Brain pericyte (primary cell): ENCODE data around the gene SLC25A20.
"Not testable (repeated sequence)": the region's sequence is repeated elsewhere in the genome, so short reads cannot be mapped to it uniquely, and the experiment has no call there.

ENCODE experiments used
- DNase-seq: peaks from one replicate; pipeline ENCODE4 v3.0.0-alpha.2; 2012; ENCODE audit warnings: low read depth, low spot score

The SLC25A20 gene

GRCh38 chr3:48898383-48899234 lies at the start of gene SLC25A20:
Gene SLC25A20, minus strand, starts transcription at chr3:48898882. Its CDS starts 88 bp downstream, at chr3:48898794.
- no peak for DNase-seq

- no peak for DNase-seq
These were observed 47.3 kb upstream of the SLC25A20 start for GRCh38 chr3:48945891-48946549.

GRCh38 chr3:48945432-48945831 lies 46.8 kb upstream of the SLC25A20 start:
- no peak for DNase-seq

- no peak for DNase-seq
These were observed 40.0 kb upstream of the SLC25A20 start for GRCh38 chr3:48938689-48939088.

GRCh38 chr3:48938156-48938555 lies 39.5 kb upstream of the SLC25A20 start:
- no peak for DNase-seq

GRCh38 chr3:48935530-48935929 lies 36.8 kb upstream of the SLC25A20 start:
- DNase-seq: no peak

- no peak for DNase-seq
These were observed 35.8 kb upstream of the SLC25A20 start for GRCh38 chr3:48934333-48934991.

GRCh38 chr3:48931944-48932580 lies 33.4 kb upstream of the SLC25A20 start:
- no peak for DNase-seq

- DNase-seq: no peak
These were observed 31.9 kb upstream of the SLC25A20 start for GRCh38 chr3:48930590-48930989.

- DNase-seq: no peak
These were observed 30.8 kb upstream of the SLC25A20 start for GRCh38 chr3:48929358-48930035.

GRCh38 chr3:48928679-48929078 lies 30.0 kb upstream of the SLC25A20 start:
- no peak for DNase-seq

GRCh38 chr3:48927928-48928327 lies 29.2 kb upstream of the SLC25A20 start:
- no peak for DNase-seq

- no peak for DNase-seq
These were observed 28.0 kb upstream of the SLC25A20 start for GRCh38 chr3:48926425-48927392.

GRCh38 chr3:48919215-48920138 lies 20.8 kb upstream of the SLC25A20 start:
- DNase-seq: no peak

GRCh38 chr3:48918388-48919214 lies 19.9 kb upstream of the SLC25A20 start, which contains the start of gene ARIH2:
Gene ARIH2, plus strand, starts transcription at chr3:48918842. Its CDS starts 8,717 bp downstream, at chr3:48927559.
- DNase-seq: peak; percentile 77

GRCh38 chr3:48915296-48915695 lies 16.6 kb upstream of the SLC25A20 start:
- DNase-seq: no peak

- DNase-seq: not testable (repeated sequence)
These were observed 8.3 kb upstream of the SLC25A20 start for GRCh38 chr3:48907026-48907425.

GRCh38 chr3:48899273-48899672 lies 591 bp upstream of the SLC25A20 start:
- DNase-seq: no peak
